Body of pancreas (tissue), 4 donors: ENCODE results near the gene WIPF3.

ENCODE experiments used
- POLR2A ChIP-seq, 3 donors: fragments of 450-650 bp; IDR thresholded peaks; one replicate each; pipeline ENCODE4 v1.6.1; 2016; ENCODE audit warnings: antibody characterized with exemption in 3 of 3, mild to moderate bottlenecking in 2 of 3
- TF ChIP-seq, protein P1 (sequence below), 7 experiments: fragments of 450-650 bp in 4 of 7; fragments of 200-600 bp in 3 of 7; sonication (generic) in 3 of 7; IDR thresholded peaks; one replicate each; pipeline ENCODE4 v1.5.1; 2016 to 2019; ENCODE audit warnings: antibody characterized with exemption in 7 of 7

DNA sequence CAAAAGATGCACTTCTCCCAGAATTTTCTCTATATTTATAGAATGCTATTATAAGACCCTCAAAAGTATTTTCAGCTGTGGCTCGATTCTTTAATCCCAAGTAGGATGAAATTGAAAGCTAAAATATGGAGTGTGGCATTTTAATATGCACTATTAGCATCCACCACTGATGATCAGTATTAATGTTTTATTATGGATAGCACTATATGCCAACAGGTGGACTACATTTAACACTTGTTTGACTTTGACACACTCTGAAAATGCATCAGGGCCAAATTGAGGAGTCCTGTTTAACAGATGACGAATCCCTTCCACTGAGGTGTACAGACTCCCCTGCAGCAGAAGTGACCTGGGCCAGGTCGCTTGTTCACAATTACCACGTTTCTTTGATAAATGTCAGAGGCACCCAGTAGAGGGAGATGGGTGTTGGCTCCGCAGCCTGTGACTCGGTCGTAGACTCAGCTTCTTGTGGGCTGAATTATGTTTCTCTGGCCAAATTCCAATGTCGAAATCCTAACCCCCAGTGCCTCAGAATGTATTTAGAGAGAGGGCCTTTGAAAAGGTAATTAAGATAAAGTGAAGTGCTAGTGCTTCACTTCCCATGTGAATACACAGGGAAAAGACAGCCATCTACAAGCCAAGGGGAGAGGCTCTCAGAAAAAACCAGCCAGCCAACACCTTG is 48.1 kb downstream of the WIPF3 start:
- TF ChIP-seq POLR2A (IDR thresholded peaks at IDR 0.05) = no peak
- TF ChIP-seq, protein P1, sequence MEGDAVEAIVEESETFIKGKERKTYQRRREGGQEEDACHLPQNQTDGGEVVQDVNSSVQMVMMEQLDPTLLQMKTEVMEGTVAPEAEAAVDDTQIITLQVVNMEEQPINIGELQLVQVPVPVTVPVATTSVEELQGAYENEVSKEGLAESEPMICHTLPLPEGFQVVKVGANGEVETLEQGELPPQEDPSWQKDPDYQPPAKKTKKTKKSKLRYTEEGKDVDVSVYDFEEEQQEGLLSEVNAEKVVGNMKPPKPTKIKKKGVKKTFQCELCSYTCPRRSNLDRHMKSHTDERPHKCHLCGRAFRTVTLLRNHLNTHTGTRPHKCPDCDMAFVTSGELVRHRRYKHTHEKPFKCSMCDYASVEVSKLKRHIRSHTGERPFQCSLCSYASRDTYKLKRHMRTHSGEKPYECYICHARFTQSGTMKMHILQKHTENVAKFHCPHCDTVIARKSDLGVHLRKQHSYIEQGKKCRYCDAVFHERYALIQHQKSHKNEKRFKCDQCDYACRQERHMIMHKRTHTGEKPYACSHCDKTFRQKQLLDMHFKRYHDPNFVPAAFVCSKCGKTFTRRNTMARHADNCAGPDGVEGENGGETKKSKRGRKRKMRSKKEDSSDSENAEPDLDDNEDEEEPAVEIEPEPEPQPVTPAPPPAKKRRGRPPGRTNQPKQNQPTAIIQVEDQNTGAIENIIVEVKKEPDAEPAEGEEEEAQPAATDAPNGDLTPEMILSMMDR (IDR thresholded peaks at IDR 0.05) = no peak
